Measurements from ENCODE around the gene SLC2A3. TPM values are rescaled to one million over a fixed set of nuclear protein-coding genes. Genes with fewer than 3 reads are reported as not detected.
"Not testable (repeated sequence)": the region's sequence is repeated elsewhere in the genome, so short reads cannot be mapped to it uniquely, and the experiment has no call there.

The SLC2A3 gene
- total RNA-seq, 4 donors from 2014 or later = 8.2 to 64.1 (median 48.0) TPM

DNA sequence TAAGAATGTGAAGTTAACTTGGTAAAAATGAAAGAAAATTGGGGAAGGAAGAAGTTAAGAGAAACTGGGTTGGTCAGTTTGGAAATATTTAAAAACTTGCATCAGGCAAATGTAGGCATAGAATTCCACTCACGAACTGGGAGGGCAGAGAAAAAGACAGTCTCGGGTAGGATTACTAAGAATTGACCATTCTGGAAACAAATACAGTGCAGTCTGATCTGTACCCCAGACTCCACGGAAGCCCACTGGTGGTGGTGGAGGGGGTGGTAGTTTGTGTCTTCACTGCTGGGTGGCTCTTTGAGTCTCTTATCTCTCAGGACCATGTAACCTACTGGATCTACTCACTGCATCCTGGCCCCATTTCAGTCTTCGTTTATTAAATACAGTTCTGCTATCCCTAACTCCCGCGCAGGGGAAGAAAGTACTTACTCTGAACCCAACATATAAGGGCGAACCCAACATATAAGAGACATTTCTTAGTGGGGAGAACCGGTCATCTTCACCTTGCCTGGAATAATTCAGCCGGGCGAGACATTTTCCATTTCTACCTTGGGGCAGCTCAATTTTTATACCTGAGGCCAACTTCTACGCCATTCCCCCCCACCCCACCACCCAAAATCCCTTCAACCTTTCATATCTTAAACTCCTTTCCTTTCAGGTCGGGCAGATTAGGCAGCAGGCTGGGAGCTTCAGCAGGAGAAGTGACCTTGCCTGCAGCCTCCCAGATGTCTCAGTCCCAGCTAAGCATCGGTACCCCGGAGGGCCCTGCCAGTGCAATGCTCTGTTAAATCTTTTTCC, 1.7 kb downstream of the SLC2A3 start:
- Histone ChIP-seq H3K4me1 (no peaks in the 10 kb centered on the region), H3K27me3 (no peaks in the 10 kb centered on the region), H3K9me3 (no peaks in the 10 kb centered on the region), H3K36me3 (no peaks in the 10 kb centered on the region), H3K27ac (peak overlapping the region; percentile 88 to 93), H3K4me3 (peak overlapping the region; percentile 41 to 43)
- TF ChIP-seq, protein P1, sequence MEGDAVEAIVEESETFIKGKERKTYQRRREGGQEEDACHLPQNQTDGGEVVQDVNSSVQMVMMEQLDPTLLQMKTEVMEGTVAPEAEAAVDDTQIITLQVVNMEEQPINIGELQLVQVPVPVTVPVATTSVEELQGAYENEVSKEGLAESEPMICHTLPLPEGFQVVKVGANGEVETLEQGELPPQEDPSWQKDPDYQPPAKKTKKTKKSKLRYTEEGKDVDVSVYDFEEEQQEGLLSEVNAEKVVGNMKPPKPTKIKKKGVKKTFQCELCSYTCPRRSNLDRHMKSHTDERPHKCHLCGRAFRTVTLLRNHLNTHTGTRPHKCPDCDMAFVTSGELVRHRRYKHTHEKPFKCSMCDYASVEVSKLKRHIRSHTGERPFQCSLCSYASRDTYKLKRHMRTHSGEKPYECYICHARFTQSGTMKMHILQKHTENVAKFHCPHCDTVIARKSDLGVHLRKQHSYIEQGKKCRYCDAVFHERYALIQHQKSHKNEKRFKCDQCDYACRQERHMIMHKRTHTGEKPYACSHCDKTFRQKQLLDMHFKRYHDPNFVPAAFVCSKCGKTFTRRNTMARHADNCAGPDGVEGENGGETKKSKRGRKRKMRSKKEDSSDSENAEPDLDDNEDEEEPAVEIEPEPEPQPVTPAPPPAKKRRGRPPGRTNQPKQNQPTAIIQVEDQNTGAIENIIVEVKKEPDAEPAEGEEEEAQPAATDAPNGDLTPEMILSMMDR (IDR thresholded peaks at IDR 0.05) = no peak
- TF ChIP-seq POLR2A (IDR thresholded peaks at IDR 0.05) = no peak
- intact Hi-C loops (cut with DNase I; ENCODE audit: low total_unique reads) = loop anchor here (10.0 kb wide), 1 partner anchor 61 kb away; no protein-coding TSS in a partner anchor
- no peak for DNase-seq

DNA sequence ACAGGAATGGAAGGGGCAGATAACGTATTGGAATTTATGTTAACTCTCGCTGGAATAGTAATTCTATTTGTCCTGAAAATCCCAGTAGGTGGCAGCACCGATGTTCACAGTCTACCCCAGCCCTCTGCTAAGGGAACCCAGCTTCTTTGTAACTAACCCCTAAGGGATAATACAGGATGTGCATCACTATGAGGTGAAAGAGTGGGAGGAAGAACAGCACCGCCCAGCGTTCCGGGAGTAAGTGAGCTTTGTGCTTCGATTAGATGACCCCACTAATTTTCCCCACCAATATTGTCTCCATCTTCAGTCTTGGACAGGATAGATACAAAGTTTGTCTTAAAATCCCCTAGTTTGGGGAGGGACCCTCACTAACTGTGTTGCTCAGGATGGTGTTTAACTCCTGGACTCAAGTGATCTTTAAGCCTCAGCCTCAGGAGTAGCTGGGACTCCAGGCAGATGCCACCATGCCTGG, 2.7 kb downstream of the SLC2A3 start:
- H3K36me3 ChIP-seq = no peaks in the 10 kb centered on the region
- H3K9me3 ChIP-seq = no peaks in the 10 kb centered on the region
- peak overlapping the region; percentile 88 to 93 for H3K27ac ChIP-seq
- no peaks in the 10 kb centered on the region for H3K27me3 ChIP-seq
- H3K4me3 ChIP-seq = peak overlapping the region in 1 of 2 donors; percentile 43
- intact Hi-C loops (cut with DNase I; ENCODE audit: low total_unique reads) = loop anchor here (10.0 kb wide), 1 partner anchor 62 kb away; no protein-coding TSS in a partner anchor
- peak; percentile 64 to 82 for DNase-seq
- H3K4me1 ChIP-seq = no peaks in the 10 kb centered on the region
- TF ChIP-seq, protein P1 (IDR thresholded peaks at IDR 0.05) = peak; percentile 73 to 87 (median 82)
- TF ChIP-seq POLR2A (IDR thresholded peaks at IDR 0.05) = peak; percentile 47 to 53

DNA sequence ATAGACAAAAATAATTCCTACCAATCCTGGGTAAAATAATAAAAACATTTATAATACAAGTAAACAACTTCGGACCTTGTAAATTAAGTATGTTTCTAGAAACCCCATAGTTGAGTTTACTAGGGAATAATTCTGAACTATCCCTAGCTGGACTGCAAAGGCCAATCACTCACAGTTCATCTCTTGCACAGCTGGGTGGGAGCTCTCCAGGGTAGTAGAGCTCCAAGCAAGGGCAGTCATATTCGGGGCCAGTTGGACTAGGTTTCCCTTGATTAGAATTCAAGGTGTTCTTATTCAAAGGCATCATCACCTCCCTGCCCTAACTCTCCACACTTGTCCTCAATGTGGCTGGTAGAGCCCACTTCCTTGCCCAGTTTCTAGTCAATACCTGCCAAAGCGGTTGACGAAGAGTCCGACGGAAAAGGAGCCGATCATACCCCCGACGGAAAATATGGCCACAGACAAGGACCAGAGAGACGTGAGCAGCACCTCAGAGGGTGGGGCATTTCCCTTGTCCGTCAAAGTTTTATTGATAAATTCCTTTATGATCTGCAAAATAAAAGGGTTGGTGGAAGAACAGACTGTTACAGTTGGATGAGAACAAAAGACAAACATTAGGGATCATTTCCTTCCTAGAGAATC, 3.3 kb downstream of the SLC2A3 start:
- H3K27ac ChIP-seq = peak overlapping the region in 1 of 2 donors; percentile 93
- not testable (repeated sequence) for DNase-seq, H3K4me3 ChIP-seq, H3K4me1 ChIP-seq, H3K9me3 ChIP-seq, H3K36me3 ChIP-seq, H3K27me3 ChIP-seq
- intact Hi-C loops (cut with DNase I; ENCODE audit: low total_unique reads) = loop anchor here (10.0 kb wide), 1 partner anchor 62 kb away; no protein-coding TSS in a partner anchor

DNA sequence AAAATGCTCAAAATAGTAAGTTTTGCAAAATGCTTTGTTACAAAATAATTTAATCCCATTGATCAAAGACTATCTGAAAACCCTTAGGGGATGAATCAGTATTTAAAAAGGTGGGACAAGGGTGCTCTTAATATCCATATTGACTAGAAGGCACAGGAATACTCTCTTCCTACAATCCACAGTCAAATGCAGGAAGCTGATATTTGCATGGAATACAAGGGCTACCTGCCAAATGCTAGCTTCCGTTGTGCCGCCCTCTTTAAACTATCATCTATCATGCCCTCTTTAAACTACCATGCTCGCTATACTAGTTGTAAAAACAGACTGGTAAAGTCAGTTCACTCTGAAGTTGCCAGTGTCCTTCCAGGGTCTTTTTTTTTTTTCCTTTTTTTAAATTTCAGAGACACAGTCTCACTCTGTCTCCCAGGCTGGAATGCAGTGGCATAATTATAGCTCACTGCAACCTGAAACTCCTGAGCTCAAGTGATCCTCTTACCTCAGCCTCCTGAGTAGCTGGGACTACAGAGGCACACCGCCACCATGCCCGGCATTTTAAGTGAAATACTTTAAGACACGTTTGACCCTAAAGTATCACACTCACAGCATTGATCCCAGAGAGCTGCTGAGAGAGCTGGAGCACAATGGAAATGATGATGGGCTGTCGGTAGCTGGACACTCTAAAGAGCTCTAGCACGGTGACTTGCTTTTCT, 6.7 kb downstream of the SLC2A3 start:
- intact Hi-C loops (cut with DNase I; ENCODE audit: low total_unique reads) = no loop called here
- no peaks in the 10 kb centered on the region for H3K4me1 ChIP-seq
- H3K4me3 ChIP-seq = no peak overlapping the region
- no peak for DNase-seq
- H3K27ac ChIP-seq = no peak overlapping the region
- H3K27me3 ChIP-seq = no peaks in the 10 kb centered on the region
- TF ChIP-seq, protein P1 (IDR thresholded peaks at IDR 0.05) = no peak
- no peak for TF ChIP-seq POLR2A (IDR thresholded peaks at IDR 0.05)
- no peaks in the 10 kb centered on the region for H3K9me3 ChIP-seq
- no peaks in the 10 kb centered on the region for H3K36me3 ChIP-seq

DNA sequence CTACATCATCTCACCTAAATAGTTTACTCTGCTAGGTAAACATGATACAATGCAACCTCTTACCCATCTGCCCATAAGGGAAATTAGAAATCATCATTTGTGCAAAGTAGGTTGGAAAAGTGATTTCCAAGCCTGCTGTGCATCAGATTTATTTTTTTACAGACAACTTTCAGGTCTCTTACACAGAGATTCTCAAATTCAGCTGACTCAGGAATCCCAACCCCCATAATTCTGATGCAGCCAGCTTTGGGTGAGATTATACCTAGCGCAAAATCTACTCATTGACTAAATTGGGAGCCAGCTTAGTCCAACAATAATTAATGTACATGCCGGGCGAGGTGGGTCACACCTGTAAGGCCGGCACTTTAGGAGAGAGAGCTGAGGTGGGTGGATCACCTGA, 8.5 kb downstream of the SLC2A3 start:
- Histone ChIP-seq H3K4me3 (no peak overlapping the region), H3K27ac (no peak overlapping the region), H3K9me3 (no peaks in the 10 kb centered on the region), H3K27me3 (no peaks in the 10 kb centered on the region), H3K36me3 (no peaks in the 10 kb centered on the region), H3K4me1 (no peaks in the 10 kb centered on the region)
- DNase-seq = no peak
- intact Hi-C loops (cut with DNase I; ENCODE audit: low total_unique reads) = no loop called here
- TF ChIP-seq, protein P1 (IDR thresholded peaks at IDR 0.05) = no peak
- TF ChIP-seq POLR2A (IDR thresholded peaks at IDR 0.05) = no peak

DNA sequence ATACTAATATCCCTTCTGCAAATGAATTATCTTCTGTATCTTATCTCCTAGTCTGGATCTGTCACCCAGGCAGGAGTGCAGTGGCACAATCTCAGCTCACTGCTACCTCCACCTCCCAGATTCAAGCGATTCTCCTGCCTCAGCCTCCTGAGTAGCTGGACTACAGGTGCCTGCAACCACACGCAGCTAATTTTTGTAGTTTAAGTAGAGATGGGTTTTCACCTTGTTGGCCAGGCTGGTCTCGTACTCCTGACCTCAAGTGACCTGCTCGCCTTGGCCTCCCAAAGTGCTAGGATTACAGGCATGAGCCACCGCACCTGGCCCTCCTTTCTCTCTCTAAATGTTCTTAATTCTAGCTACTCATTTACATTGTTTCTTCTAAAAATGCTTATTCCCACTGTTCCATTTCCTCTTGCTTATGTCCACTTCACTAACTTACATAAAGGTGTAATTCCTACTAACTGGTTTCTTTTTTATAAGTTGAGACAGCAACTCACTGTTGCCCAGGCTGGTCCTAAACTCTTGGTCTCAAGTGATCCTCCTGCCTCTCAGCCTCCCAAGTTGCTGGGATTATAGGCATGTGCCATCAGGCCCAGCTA, 9.8 kb downstream of the SLC2A3 start:
- H3K4me1 ChIP-seq; DNase-seq; H3K36me3 ChIP-seq; H3K27me3 ChIP-seq; H3K9me3 ChIP-seq; H3K4me3 ChIP-seq; H3K27ac ChIP-seq; intact Hi-C loops (cut with DNase I; ENCODE audit: low total_unique reads): not testable (repeated sequence)
